Hematopoietic multipotent progenitor cell (in vitro differentiated cells): ENCODE measurements around the gene CADM3. TPM values are rescaled to one million over a fixed set of nuclear protein-coding genes. Genes with fewer than 3 reads are reported as not detected.

Source experiments
- DNase-seq, 3 donors: peaks; one replicate each; pipeline ENCODE4 v3.0.0-alpha.2; 2011 to 2015; ENCODE audit warnings: low read depth in 2 of 3, low spot score in 2 of 3
- total RNA-seq: library from RNA; depleted of rRNA; stranded (reverse); fragments of >200 nt; gene quantifications from one replicate; pipeline ENCODE4 v1.2.3, GENCODE V29; 2012

Gene CADM3
- total RNA-seq, 1 donor: not detected

- DNase-seq: peak in 2 of 3 donors; percentile 60 to 64
Measured at GRCh38 chr1:159204161-159205141, 33.0 kb downstream of the CADM3 start, which contains the start of gene ACKR1. ACKR1 (plus strand) TSS chr1:159204875; CDS start chr1:159204960, 85 bp downstream.

GRCh38 chr1:159205225-159205624 lies 33.8 kb downstream of the CADM3 start:
- DNase-seq: no peak

DNA sequence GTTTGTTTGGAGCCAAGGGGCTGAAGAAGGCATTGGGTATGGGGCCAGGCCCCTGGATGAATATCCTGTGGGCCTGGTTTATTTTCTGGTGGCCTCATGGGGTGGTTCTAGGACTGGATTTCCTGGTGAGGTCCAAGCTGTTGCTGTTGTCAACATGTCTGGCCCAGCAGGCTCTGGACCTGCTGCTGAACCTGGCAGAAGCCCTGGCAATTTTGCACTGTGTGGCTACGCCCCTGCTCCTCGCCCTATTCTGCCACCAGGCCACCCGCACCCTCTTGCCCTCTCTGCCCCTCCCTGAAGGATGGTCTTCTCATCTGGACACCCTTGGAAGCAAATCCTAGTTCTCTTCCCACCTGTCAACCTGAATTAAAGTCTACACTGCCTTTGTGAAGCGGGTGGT lies 34.7 kb downstream of the CADM3 start:
- no peak for DNase-seq

GRCh38 chr1:159207080-159207479 lies 35.7 kb downstream of the CADM3 start:
- no peak for DNase-seq

DNA sequence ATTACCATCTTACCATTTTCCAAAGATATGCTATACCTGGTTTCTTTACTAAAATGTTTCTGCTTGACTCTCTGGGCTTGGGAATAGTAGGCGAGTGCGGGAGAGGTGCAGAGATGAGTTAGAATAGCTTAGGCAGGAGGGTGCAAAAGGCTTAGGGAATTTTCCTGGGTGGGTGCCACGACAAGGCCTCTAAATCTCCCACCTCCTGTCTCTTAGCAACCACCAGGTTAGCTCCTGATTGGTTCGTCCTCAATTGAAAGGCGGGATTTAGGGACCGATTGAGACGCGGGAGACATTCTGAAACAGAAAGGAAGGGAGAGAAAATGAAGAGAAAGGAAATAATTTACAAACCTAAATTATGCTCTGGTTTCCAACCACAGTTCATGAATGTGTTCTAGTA lies 36.4 kb downstream of the CADM3 start:
- no peak for DNase-seq

GRCh38 chr1:159208175-159208825 lies 36.9 kb downstream of the CADM3 start:
- no peak for DNase-seq

DNA sequence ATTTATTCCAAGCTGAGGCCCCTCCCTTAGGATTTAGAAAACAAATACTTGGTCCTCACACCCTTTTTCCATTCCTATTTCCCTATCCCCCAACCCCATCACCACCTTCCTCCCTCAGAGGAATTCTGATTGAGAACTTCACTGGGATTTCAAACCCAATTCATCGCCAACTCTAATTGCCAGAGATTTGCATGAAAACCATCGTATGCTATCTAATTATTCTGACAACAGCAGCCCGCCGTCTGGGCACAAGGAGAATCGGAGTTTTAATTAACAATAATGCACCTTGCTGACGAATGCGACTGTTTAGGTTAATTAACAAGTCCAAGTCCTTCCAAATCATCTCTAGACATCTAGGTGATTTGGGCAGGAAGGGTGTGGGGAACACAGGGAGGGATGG lies 37.6 kb downstream of the CADM3 start:
- no peak for DNase-seq

GRCh38 chr1:159211331-159212136 lies 40.1 kb downstream of the CADM3 start:
- peak; percentile 9 to 80 (median 59) for DNase-seq

- no peak for DNase-seq
Measured at GRCh38 chr1:159212596-159212995, 41.2 kb downstream of the CADM3 start.

DNA sequence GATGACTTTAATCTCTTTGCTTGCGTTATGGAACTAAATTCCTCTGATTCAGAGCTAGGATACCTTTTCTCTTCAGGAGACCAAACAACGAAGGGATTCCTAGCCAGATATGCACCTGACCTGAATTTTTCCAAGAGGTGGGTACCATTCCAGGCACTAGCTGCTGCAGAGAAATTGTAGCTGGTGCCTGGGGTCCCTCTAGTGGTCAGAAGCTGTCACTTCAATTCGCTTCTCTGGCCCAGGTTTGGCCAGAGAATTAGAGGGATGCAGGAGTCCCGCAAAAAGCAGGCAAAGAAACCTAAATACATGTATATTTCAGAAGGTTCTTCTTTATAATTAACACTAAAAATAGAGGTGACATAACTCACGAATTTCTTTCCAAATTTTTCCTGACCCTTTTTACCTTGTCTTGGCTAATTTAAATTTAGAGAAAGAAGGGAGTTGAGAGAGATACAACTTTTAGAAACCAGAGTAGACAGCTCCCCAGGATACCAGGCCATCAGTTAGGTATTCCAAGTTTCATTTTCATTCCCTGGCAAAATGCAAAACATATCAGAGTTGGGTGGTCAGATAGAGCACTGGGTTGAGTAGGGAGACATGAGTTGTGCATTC lies 42.8 kb downstream of the CADM3 start:
- DNase-seq: peak; percentile 3 to 49 (median 31)

GRCh38 chr1:159218649-159219636 lies 47.5 kb downstream of the CADM3 start:
- DNase-seq: no peak

- DNase-seq: no peak
Measured at GRCh38 chr1:159222075-159222865, 50.9 kb downstream of the CADM3 start.

- DNase-seq: no peak
Measured at GRCh38 chr1:159223004-159223403, 51.6 kb downstream of the CADM3 start.

GRCh38 chr1:159228554-159228953 lies 57.1 kb downstream of the CADM3 start:
- DNase-seq: no peak

- DNase-seq: no peak
Measured at GRCh38 chr1:159229260-159229885, 58.0 kb downstream of the CADM3 start.

GRCh38 chr1:159229896-159230295 lies 58.5 kb downstream of the CADM3 start:
- no peak for DNase-seq

DNA sequence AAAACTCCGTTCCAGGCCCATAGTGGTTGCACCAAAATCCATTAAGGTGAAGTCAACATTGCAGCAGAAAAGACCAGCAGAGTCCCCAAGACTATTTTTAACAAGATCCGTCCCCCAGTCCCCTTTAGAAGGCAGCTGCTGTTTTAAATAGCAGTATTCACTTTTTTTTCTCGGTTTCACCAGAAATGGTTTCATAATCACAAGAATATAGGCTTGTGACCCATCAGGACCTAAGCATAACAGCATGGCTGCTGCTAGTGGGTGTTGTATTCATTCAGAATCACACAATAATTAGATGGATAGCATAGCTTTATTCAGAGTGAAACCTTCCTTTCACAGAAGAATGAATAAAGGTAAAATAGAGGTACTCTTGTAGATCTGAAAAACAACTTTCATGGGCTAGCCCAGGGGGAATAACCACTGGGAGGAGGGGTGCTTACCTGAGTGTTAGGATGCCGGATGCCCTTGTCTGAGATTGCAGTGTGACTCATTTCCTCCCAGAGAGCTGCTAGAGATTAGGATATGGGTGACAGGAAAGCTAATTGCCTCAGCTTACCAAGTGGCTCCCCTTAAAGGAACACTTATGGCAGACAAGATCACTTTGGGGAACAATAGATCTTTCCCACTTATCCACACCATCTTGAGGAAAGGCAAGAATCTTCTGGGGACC lies 68.3 kb downstream of the CADM3 start:
- no peak for DNase-seq
